HG03469 (cell line): ENCODE results near the gene MVB12A.

Source experiments
- ATAC-seq: cut with Tn5 transposase; IDR thresholded peaks from one replicate; pipeline ENCODE4 v1.9.1; 2021; ENCODE audit warnings: mild to moderate bottlenecking, moderate library complexity, moderate number of reproducible peaks; ENCODE audit not compliant: unreplicated experiment

The MVB12A gene

GRCh38 chr19:17419621-17420474 lies at the start of gene MVB12A:
MVB12A (plus strand) TSS chr19:17420047; CDS start chr19:17420136, 89 bp downstream.
- peak; percentile 70 for ATAC-seq

GRCh38 chr19:17376935-17377600 lies 42.8 kb upstream of the MVB12A start, which contains the start of gene PLVAP:
PLVAP (minus strand) TSS chr19:17377342; CDS start chr19:17377288, 54 bp downstream.
- ATAC-seq, result no peak

- ATAC-seq, result no peak
These were observed 41.6 kb upstream of the MVB12A start for GRCh38 chr19:17378271-17378670.

GRCh38 chr19:17379221-17379631 lies 40.6 kb upstream of the MVB12A start:
- ATAC-seq, result no peak

GRCh38 chr19:17380426-17381138 lies 39.3 kb upstream of the MVB12A start:
- no peak for ATAC-seq

- no peak for ATAC-seq
These were observed 33.8 kb upstream of the MVB12A start for GRCh38 chr19:17385878-17386611.

- ATAC-seq, result no peak
These were observed 30.6 kb upstream of the MVB12A start for GRCh38 chr19:17389288-17389687.

GRCh38 chr19:17389957-17390664 lies 29.7 kb upstream of the MVB12A start:
- ATAC-seq, result no peak

DNA sequence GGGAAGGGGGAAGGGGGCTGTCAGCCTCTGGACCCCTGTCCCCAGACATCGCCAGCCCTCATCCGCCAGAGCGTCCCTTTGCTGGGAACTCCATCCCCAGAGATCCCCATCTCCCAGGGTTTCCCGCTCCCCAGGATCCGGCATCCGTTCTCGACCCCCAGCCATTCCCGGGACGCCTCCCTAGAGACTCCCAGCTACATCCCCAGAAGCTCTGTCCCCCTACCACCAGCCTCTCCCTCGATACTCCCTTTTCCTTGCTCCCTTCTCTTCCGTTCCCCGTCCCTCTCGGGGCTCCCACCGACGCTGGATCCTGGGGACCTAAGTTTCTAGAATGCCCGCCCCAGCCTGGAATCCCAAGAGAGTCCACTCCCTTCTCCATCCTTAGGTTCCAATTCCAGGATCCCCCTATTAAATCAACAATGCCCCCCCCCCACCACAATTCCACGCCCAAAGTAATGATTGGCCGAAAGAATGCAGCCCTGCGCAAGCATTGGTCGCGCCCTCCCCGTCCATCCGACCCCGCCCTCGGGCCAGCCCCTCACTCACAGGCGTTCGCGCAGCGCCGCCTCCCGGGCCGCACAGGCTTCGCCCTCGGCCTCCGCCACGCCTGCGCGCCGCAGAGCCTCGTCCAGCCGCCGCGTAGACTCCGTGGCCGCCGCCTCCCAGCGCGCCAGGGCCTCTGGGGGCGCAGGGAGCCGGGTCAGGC lies 29.0 kb upstream of the MVB12A start:
- peak; percentile 52 for ATAC-seq

- ATAC-seq, result no peak
These were observed 28.3 kb upstream of the MVB12A start for GRCh38 chr19:17391371-17392151.

DNA sequence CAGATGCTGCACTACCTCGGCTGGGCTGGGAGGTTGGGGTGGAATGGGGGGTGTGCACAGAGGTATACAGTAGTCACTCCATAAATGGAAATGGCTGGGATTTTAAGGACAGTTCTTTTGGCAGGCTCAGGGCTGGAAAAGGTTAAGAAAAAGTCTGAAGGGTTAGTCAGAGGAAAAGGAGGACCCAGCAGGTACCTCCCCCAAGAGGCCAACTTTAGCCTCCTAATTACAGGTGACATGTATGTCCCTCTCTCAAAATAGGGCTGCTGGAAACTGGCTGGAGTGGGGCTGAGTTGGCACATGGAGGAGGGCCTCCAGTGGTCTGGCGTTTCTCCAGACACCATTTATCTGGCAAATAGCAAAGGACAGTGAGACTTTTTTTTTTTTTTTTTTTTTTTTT lies 26.8 kb upstream of the MVB12A start:
- no peak for ATAC-seq

DNA sequence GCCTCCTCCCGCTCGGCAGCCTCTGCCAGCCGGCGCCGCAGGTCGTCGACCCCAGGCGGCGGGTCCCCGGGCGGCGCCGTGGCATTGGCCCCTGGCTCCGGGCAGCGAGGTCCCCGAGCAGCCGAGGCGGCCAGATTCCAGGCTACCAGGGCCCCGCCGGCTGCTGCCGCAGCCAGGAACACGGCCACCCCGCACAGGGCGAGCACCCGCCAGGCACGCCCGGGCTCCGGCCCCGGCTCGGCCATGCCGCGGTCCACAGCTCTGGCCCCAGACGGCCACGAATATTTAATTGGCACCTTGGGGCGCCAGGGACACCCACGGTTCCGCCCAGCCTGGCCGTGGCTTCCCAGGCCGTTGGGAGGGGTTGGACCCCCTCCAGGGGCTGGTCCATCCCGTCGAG lies 25.9 kb upstream of the MVB12A start, which contains the start of gene CCDC194:
TSS of gene CCDC194 (minus strand) at position 283 of the 400 bp plus-strand sequence. CDS start at position 245, 38 bp downstream.
- ATAC-seq, result no peak

GRCh38 chr19:17394891-17395415 lies 24.9 kb upstream of the MVB12A start:
- ATAC-seq, result no peak

GRCh38 chr19:17398902-17399527 lies 20.8 kb upstream of the MVB12A start:
- no peak for ATAC-seq

DNA sequence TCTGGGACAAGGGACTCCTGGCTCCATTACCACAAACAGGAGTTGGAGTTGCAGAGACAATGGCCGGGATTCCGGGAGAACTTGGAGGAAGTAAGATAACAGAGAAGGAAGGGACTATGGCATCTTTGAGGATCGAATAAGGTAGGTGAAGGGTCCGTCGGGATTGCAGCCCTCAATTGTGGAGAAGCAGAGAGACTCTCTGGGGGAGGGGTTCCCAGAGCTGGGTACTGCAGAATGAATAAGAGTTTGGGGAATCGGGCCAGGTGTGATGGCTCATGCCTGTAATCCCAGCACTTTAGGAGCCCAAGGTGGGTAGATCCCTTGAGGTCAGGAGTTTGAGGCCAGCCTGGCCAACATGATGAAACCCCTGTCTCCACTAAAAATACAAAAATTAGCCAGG lies 18.2 kb upstream of the MVB12A start:
- ATAC-seq, result no peak

GRCh38 chr19:17402982-17403855 lies 16.6 kb upstream of the MVB12A start:
- ATAC-seq, result no peak

DNA sequence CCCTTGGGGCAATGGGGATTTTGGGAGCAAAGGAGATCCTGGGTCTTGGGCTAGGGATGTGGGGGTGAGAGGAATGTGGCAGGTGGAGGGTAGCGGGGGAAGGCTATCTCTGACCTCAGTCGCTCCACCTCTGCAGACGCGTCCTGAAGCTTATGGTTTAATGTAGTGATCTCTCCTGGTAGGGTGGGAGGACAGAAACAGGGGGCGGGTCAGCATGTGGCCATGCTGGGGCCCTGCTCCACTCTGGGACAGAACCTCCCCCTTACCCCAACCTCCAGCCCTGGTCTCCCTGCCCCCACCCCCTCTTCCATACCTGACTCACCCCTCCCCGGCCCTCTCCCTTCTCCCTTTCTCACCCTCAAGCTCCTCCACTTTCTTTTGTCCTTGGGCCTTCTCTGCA lies 15.8 kb upstream of the MVB12A start:
- ATAC-seq, result no peak
